HepG2 (cell line): ENCODE data around the gene ARHGDIA. TPM values are rescaled to one million over a fixed set of nuclear protein-coding genes. Genes with fewer than 3 reads are reported as not detected.
A peak's percentile ranks its signal among the peaks of the same experiment; 100 is the strongest.

Experiments used
- ATAC-seq: fragments of 200-7000 bp; cut with Tn5 transposase; 3 replicates; pipeline ENCODE4 v1.9.1; 2020; ENCODE audit warnings: mild to moderate bottlenecking, moderate library complexity
- BruUV-seq: library from RNA; stranded (reverse); fragments of 400-500 nt; replicated peaks from 2 replicates; lab custom pipeline; 2021; lab: Mats Ljungman, UMichigan
- CTCF ChIA-PET: fragments of 300-600 bp; formaldehyde crosslinking; extraction: SDS; loops from one replicate; lab custom pipeline; 2021; ENCODE audit warnings: low total read pairs, inconsistent platforms, low intra/inter-chr PET ratio; lab: Yijun Ruan, JAX
- POLR2A ChIA-PET: fragments of 350-600 bp; sonication (Branson Sonifier 250); formaldehyde crosslinking; loops from one replicate; lab custom pipeline; 2020; ENCODE audit warnings: antibody characterized with exemption, inconsistent platforms; lab: Yijun Ruan, JAX
- DNase-seq: peaks from one replicate; pipeline ENCODE4 v3.0.0-alpha.2; 2015; ENCODE audit warnings: low spot score
- FAIRE-seq: peaks from 3 replicates; lab custom pipeline; 2011; peaks lifted over from hg19 to GRCh38; lab: Jason Lieb, UNC
- H2AFZ ChIP-seq: one replicate; pipeline ENCODE4 v1.6.1; 2011; ENCODE audit warnings: low read length, inconsistent platforms
- H3K27ac ChIP-seq: fragments of 300-600 bp; 3 replicates; pipeline ENCODE4 v1.8.0; 2011; ENCODE audit warnings: mixed run types, mild to moderate bottlenecking, mixed read lengths, low read length, inconsistent platforms; ENCODE audit not compliant: insufficient read depth; ENCODE audit errors: extremely low read length
- H3K27me3 ChIP-seq, 2 experiments: fragments of 200-600 bp in 1 of 2; 2 replicates in 1 of 2; 3 replicates in 1 of 2; pipeline versions ENCODE4 v1.6.0 to v1.8.0; 2011; ENCODE audit warnings: low read length in 2 of 2, mild to moderate bottlenecking in 2 of 2, moderate library complexity in 2 of 2, inconsistent platforms in 1 of 2; ENCODE audit not compliant: insufficient read depth in 2 of 2, control insufficient read depth in 1 of 2
- H3K36me3 ChIP-seq, 2 experiments: fragments of 200-600 bp in 1 of 2; replicated peaks in 1 of 2; 2 replicates in 1 of 2; 3 replicates in 1 of 2; pipeline versions ENCODE4 v1.5.1 to v1.8.0; 2011; ENCODE audit warnings: low read length in 2 of 2, inconsistent platforms in 1 of 2; ENCODE audit not compliant: insufficient read depth in 2 of 2, control insufficient read depth in 1 of 2
- H3K4me1 ChIP-seq: 2 replicates; pipeline ENCODE4 v1.5.1; 2012; ENCODE audit warnings: low read length, inconsistent platforms; ENCODE audit not compliant: insufficient read depth
- H3K4me2 ChIP-seq: 2 replicates; pipeline ENCODE4 v1.6.0; 2011; ENCODE audit warnings: low read depth, low read length, inconsistent platforms
- H3K4me3 ChIP-seq, 3 experiments: fragments of 200-600 bp in 1 of 3; sonication (generic), shearing (Covaris generic) in 1 of 3; replicated peaks in 1 of 3; 2 replicates each; pipeline ENCODE4 v1.5.1; 2011 to 2016; ENCODE audit warnings: low read length in 3 of 3, inconsistent platforms in 2 of 3, low read depth in 2 of 3, mild to moderate bottlenecking in 2 of 3, control low read depth in 1 of 3, mixed read lengths in 1 of 3; ENCODE audit not compliant: insufficient read depth in 1 of 3
- H3K79me2 ChIP-seq: one replicate; pipeline ENCODE4 v1.6.1; 2011; ENCODE audit warnings: low read length, inconsistent platforms; ENCODE audit not compliant: insufficient read depth
- H3K9ac ChIP-seq: 2 replicates; pipeline ENCODE4 v1.6.0; 2011; ENCODE audit warnings: mild to moderate bottlenecking, low read depth, low read length, inconsistent platforms; ENCODE audit not compliant: insufficient read depth
- H3K9me3 ChIP-seq: 2 replicates; pipeline ENCODE4 v1.5.1; 2012; ENCODE audit warnings: mild to moderate bottlenecking, low read length
- H4K20me1 ChIP-seq: 2 replicates; pipeline ENCODE4 v1.6.0; 2011; ENCODE audit warnings: inconsistent platforms, mild to moderate bottlenecking, low read length, moderate library complexity; ENCODE audit not compliant: insufficient read depth
- DNMT3B ChIP-seq: conservative IDR thresholded peaks from 2 replicates; pipeline ENCODE4 v1.6.1; 2016; ENCODE audit warnings: missing biosample characterization, control low read depth
- NR2F1 ChIP-seq, 2 experiments: fragments of 450-650 bp in 1 of 2; formaldehyde crosslinking in 1 of 2; IDR thresholded peaks; 2 replicates each; pipeline versions ENCODE4 v1.5.0 to v1.6.1; 2016 to 2020; ENCODE audit warnings: mild to moderate bottlenecking in 1 of 2, missing compliant biosample characterization in 1 of 2, missing genetic modification reagents in 1 of 2, moderate library complexity in 1 of 2
- NRL ChIP-seq: sonication (generic); formaldehyde crosslinking; IDR thresholded peaks from 2 replicates; pipeline ENCODE4 v1.5.0; 2020; ENCODE audit warnings: missing genetic modification reagents, mild to moderate bottlenecking, moderate library complexity, borderline replicate concordance
- PATZ1 ChIP-seq: sonication (generic); formaldehyde crosslinking; IDR thresholded peaks from 2 replicates; pipeline ENCODE4 v1.4.0; 2020; ENCODE audit warnings: missing genetic modification reagents
- ZNF691 ChIP-seq: sonication (generic); formaldehyde crosslinking; IDR thresholded peaks from 2 replicates; pipeline ENCODE4 v1.4.0; 2020; ENCODE audit warnings: missing genetic modification reagents, low read depth, mild to moderate bottlenecking, borderline replicate concordance
- WGBS: methylation state at CpG from one replicate; pipeline ENCODE4 v1.1.6; 2017; ENCODE audit warnings: low lambda C conversion rate; 5-methylcytosine and 5-hydroxymethylcytosine counted together
- in situ Hi-C: cut with HindIII; loops from 2 replicates; pipeline ENCODE4 v1.10.0; 2017; ENCODE audit warnings: low pct_unique_long_range_greater_than_20kb; ENCODE audit not compliant: extremely low pct_ligation_motif_present
- intact Hi-C: fragments of 100-400 bp; cut with micrococcal nuclease; formaldehyde crosslinking; loops from one replicate; pipeline ENCODE4 v1.10.0; 2022; ENCODE audit not compliant: unreplicated experiment
- polyA plus RNA-seq, 8 experiments: library from polyadenylated mRNA; depleted of rRNA in 3 of 8; stranded (reverse) in 7 of 8; unstranded in 1 of 8; fragments of >200 nt; fragmentation: Illumina TruSeq in 4 of 8; extraction: Trizol in 4 of 8; gene quantifications; 2 replicates each; pipeline versions ENCODE4 v1.2.1 to v1.2.3, GENCODE V29; 2011 to 2016; ENCODE audit warnings: low read depth in 4 of 8, missing spikeins in 1 of 8, mixed read lengths in 1 of 8; ENCODE audit not compliant: insufficient read depth in 1 of 8
- total RNA-seq, 5 experiments: library from RNA; depleted of rRNA; stranded (reverse); fragments of >200 nt; fragmentation: Illumina TruSeq; extraction: Trizol; gene quantifications; 2 replicates each; pipeline ENCODE4 v1.2.3, GENCODE V29; 2016; ENCODE audit warnings: low read depth in 1 of 5
- TF ChIP-seq, protein P1 (sequence below): IDR thresholded peaks from 2 replicates; pipeline ENCODE4 v1.6.1; 2016; ENCODE audit warnings: low read depth, missing genetic modification reagents, missing compliant biosample characterization

ARHGDIA gene
- total and polyA plus RNA-seq, 2 of the 13 experiments (the other 11 are each of a cell fraction or from before 2014, with no cell fraction given): 40.0 to 64.0 TPM

GRCh38 chr17:81870131-81870980 lies 781 bp downstream of the ARHGDIA start (continued):
- TF ChIP-seq PATZ1 (CRISPR knock-in tag): peak; percentile 64
- TF ChIP-seq DNMT3B: peak; percentile 15; the same call in 1 of the 2 replicates
- TF ChIP-seq NR2F1 (CRISPR knock-in tag; IDR thresholded peaks at IDR 0.05): 0 out of 4 replicates have a peak, but pooled peaks of 1 of the 2 experiments have one; percentile 14
- peak; percentile 68; the same call in 1 of the 2 replicates for TF ChIP-seq ZNF691 (CRISPR knock-in tag)
- TF ChIP-seq, all 625 proteins: peak for 119

DNA sequence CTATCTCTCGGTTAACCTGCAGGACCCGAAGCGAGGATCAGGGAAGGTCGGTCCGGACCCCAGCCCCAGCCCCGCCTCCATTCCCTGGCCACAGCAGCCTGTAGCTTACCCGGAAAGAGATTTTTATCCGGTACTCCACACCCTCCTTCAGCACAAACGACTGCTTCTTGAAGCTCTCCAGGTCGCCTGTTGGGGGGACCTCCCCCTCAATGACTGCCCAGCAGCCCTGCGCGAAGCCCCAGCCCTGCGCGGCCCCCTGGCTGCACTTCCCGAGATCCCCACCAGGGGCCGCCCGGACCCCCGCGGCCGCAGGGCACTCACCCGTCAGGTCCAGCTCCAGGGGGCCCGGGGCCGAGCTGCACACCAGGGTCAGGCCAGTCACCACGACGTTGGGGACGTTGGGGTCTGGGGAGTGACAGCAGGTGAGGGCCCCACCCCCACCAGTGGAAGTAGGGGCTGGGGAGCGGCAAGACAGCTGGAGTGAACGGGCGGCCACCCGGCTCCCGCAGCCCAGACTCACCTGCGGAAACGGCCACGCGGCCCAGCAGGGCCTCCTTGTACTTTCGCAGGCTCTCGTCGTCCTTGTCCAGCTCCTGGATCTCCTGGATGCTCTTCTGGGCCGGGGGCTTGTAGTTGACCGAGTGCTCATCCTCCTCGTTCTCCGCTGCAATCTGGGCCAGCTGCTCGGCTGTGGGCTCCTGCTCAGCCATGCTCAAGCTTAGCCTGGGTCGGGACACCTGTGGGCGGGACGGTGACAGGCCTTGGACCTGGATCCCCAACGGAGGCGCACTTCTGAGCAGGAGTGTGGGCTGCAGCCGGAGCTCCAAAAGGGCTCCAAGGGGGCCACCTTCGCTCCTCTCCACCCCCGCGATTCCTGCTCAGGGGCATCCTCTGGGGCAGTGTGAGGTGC lies 1.7 kb downstream of the ARHGDIA start:
- Histone ChIP-seq H3K4me3 (peak overlapping the region; percentile 72 to 92 (median 85)), H3K9ac (peak overlapping the region; percentile 88), H3K36me3 (peaks cover 16 to 27% of the 10 kb centered on the region in 2 experiments), H3K27me3 (no peaks in the 10 kb centered on the region), H2AFZ (no peak overlapping the region), H3K27ac (peak overlapping the region; percentile 80), H3K79me2 (peaks cover 25% of the 10 kb centered on the region), H4K20me1 (peaks cover 44% of the 10 kb centered on the region; the same call in 1 of the 2 replicates), H3K4me2 (peak overlapping the region; percentile 75), H3K9me3 (no peaks in the 10 kb centered on the region), H3K4me1 (peaks cover 74% of the 10 kb centered on the region)
- CTCF ChIA-PET: interaction anchor here (1.4 kb wide), 1 partner anchor 151 kb away, joined by 3 read pairs; no protein-coding TSS in a partner anchor
- BruUV-seq: no TSS peak
- POLR2A ChIA-PET: interaction anchor here (0.6 to 4.3 kb wide), 23 partner anchors 8 to 168 kb away, joined by 3 to 26 read pairs (median 4); partner anchors contain the start of genes ALYREF, ANAPC11, CENPX and DCXR
- intact Hi-C loops (loop anchor here (5.0 kb wide), 2 partner anchors 43 to 153 kb away; partner anchors contain the start of genes CENPX, LRRC45 and PCYT2), in situ Hi-C loops (no loop called here)
- 61% methylated on average over 38 of the region's 52 CpGs for WGBS
- peak; percentile 26 for ATAC-seq
- FAIRE-seq: no peak
- DNase-seq: no peak
- no peak; the same call in 1 of the 2 replicates for TF ChIP-seq NRL
- TF ChIP-seq, protein P1, sequence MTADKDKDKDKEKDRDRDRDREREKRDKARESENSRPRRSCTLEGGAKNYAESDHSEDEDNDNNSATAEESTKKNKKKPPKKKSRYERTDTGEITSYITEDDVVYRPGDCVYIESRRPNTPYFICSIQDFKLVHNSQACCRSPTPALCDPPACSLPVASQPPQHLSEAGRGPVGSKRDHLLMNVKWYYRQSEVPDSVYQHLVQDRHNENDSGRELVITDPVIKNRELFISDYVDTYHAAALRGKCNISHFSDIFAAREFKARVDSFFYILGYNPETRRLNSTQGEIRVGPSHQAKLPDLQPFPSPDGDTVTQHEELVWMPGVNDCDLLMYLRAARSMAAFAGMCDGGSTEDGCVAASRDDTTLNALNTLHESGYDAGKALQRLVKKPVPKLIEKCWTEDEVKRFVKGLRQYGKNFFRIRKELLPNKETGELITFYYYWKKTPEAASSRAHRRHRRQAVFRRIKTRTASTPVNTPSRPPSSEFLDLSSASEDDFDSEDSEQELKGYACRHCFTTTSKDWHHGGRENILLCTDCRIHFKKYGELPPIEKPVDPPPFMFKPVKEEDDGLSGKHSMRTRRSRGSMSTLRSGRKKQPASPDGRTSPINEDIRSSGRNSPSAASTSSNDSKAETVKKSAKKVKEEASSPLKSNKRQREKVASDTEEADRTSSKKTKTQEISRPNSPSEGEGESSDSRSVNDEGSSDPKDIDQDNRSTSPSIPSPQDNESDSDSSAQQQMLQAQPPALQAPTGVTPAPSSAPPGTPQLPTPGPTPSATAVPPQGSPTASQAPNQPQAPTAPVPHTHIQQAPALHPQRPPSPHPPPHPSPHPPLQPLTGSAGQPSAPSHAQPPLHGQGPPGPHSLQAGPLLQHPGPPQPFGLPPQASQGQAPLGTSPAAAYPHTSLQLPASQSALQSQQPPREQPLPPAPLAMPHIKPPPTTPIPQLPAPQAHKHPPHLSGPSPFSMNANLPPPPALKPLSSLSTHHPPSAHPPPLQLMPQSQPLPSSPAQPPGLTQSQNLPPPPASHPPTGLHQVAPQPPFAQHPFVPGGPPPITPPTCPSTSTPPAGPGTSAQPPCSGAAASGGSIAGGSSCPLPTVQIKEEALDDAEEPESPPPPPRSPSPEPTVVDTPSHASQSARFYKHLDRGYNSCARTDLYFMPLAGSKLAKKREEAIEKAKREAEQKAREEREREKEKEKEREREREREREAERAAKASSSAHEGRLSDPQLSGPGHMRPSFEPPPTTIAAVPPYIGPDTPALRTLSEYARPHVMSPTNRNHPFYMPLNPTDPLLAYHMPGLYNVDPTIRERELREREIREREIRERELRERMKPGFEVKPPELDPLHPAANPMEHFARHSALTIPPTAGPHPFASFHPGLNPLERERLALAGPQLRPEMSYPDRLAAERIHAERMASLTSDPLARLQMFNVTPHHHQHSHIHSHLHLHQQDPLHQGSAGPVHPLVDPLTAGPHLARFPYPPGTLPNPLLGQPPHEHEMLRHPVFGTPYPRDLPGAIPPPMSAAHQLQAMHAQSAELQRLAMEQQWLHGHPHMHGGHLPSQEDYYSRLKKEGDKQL (CRISPR knock-in tag): 0 out of 2 replicates have a peak, but pooled peaks have one; percentile 7
